HepG2 (cell line): ENCODE measurements around the gene CD79A. TPM values are rescaled to one million over a fixed set of nuclear protein-coding genes. Genes with fewer than 3 reads are reported as not detected.
A peak's percentile ranks its signal among the peaks of the same experiment; 100 is the strongest.

Experiments
- ATF1 ChIP-seq: IDR thresholded peaks from 2 replicates; pipeline ENCODE4 v1.6.1; 2016; ENCODE audit warnings: mild to moderate bottlenecking, control low read depth
- DR1 ChIP-seq: sonication (generic); formaldehyde crosslinking; IDR thresholded peaks from 2 replicates; pipeline ENCODE4 v1.8.0; 2021; ENCODE audit warnings: mild to moderate bottlenecking, missing genetic modification reagents, inconsistent platforms
- EED ChIP-seq: sonication (generic); formaldehyde crosslinking; IDR thresholded peaks from 2 replicates; pipeline ENCODE4 v1.5.0; 2020; ENCODE audit warnings: mild to moderate bottlenecking, missing genetic modification reagents
- IKZF4 ChIP-seq: sonication (generic); formaldehyde crosslinking; IDR thresholded peaks from 2 replicates; pipeline ENCODE4 v1.5.1; 2020; ENCODE audit warnings: borderline replicate concordance, mild to moderate bottlenecking, low read depth, missing genetic modification reagents; ENCODE audit errors: not compliant biosample characterization
- KAT2B ChIP-seq: fragments of 150-350 bp; IDR thresholded peaks from 2 replicates; pipeline ENCODE4 v1.6.1; 2014; ENCODE audit warnings: low read depth, low read length, borderline replicate concordance
- KLF16 ChIP-seq, 2 experiments: sonication (generic) in 1 of 2; formaldehyde crosslinking in 1 of 2; IDR thresholded peaks; 2 replicates each; pipeline versions ENCODE4 v1.6.1 to v1.8.0; 2016 to 2023; ENCODE audit warnings: missing genetic modification reagents in 2 of 2, missing compliant biosample characterization in 1 of 2
- MEIS1 ChIP-seq: sonication (generic); formaldehyde crosslinking; IDR thresholded peaks from 2 replicates; pipeline ENCODE4 v1.9.0; 2021; ENCODE audit warnings: mild to moderate bottlenecking, missing genetic modification reagents, moderate library complexity, borderline replicate concordance
- PLSCR1 ChIP-seq: sonication (generic); formaldehyde crosslinking; IDR thresholded peaks from 2 replicates; pipeline ENCODE4 v1.5.0; 2020; ENCODE audit warnings: missing genetic modification reagents, mild to moderate bottlenecking, borderline replicate concordance
- REXO4 ChIP-seq: sonication (generic); formaldehyde crosslinking; IDR thresholded peaks from 2 replicates; pipeline ENCODE4 v1.8.0; 2022; ENCODE audit warnings: missing genetic modification reagents, mild to moderate bottlenecking, borderline replicate concordance
- THAP8 ChIP-seq: sonication (generic); formaldehyde crosslinking; IDR thresholded peaks from 2 replicates; pipeline ENCODE4 v1.5.1; 2020; ENCODE audit warnings: missing genetic modification reagents, mild to moderate bottlenecking, borderline replicate concordance
- U2AF2 ChIP-seq: fragments of 200-400 bp; formaldehyde crosslinking; IDR thresholded peaks from 2 replicates; pipeline ENCODE4 v1.6.1; 2017; ENCODE audit warnings: low read depth, mild to moderate bottlenecking, low read length
- ZBTB34 ChIP-seq: sonication (generic); formaldehyde crosslinking; IDR thresholded peaks from 2 replicates; pipeline ENCODE4 v1.8.0; 2022; ENCODE audit warnings: mild to moderate bottlenecking, missing genetic modification reagents
- ZBTB8A ChIP-seq: sonication (generic); formaldehyde crosslinking; IDR thresholded peaks from 2 replicates; pipeline ENCODE4 v1.4.0; 2020; ENCODE audit warnings: mild to moderate bottlenecking, low read depth, missing genetic modification reagents, borderline replicate concordance
- ZKSCAN5 ChIP-seq: sonication (generic); formaldehyde crosslinking; IDR thresholded peaks from 2 replicates; pipeline ENCODE4 v1.5.1; 2020; ENCODE audit warnings: mild to moderate bottlenecking, missing genetic modification reagents
- ZNF3 ChIP-seq: IDR thresholded peaks from 2 replicates; pipeline ENCODE4 v1.7.0; 2017; ENCODE audit warnings: inconsistent platforms
- ZNF432 ChIP-seq: sonication (generic); formaldehyde crosslinking; IDR thresholded peaks from 2 replicates; pipeline ENCODE4 v1.5.0; 2020; ENCODE audit warnings: missing genetic modification reagents, mild to moderate bottlenecking, borderline replicate concordance
- ZNF468 ChIP-seq: sonication (generic); formaldehyde crosslinking; IDR thresholded peaks from 2 replicates; pipeline ENCODE4 v1.8.0; 2022; ENCODE audit warnings: mild to moderate bottlenecking, moderate library complexity, missing genetic modification reagents
- ZNF503 ChIP-seq: sonication (generic); formaldehyde crosslinking; IDR thresholded peaks from 2 replicates; pipeline ENCODE4 v1.4.0; 2020; ENCODE audit warnings: missing genetic modification reagents
- ZNF569 ChIP-seq: sonication (generic); formaldehyde crosslinking; IDR thresholded peaks from 2 replicates; pipeline ENCODE4 v1.5.0; 2020; ENCODE audit warnings: mild to moderate bottlenecking, missing genetic modification reagents, moderate library complexity, borderline replicate concordance
- ZNF577 ChIP-seq: sonication (generic); formaldehyde crosslinking; IDR thresholded peaks from 2 replicates; pipeline ENCODE4 v1.4.0; 2020; ENCODE audit warnings: mild to moderate bottlenecking, low read depth, missing genetic modification reagents, borderline replicate concordance
- ZNF589 ChIP-seq: sonication (generic); formaldehyde crosslinking; conservative IDR thresholded peaks from 2 replicates; pipeline ENCODE4 v1.8.0; 2022; ENCODE audit warnings: mild to moderate bottlenecking, moderate library complexity, missing genetic modification reagents
- ZNF597 ChIP-seq: sonication (generic); formaldehyde crosslinking; IDR thresholded peaks from 2 replicates; pipeline ENCODE4 v1.5.0; 2020; ENCODE audit warnings: missing genetic modification reagents
- ZNF891 ChIP-seq: sonication (generic); formaldehyde crosslinking; IDR thresholded peaks from 2 replicates; pipeline ENCODE4 v1.5.0; 2020; ENCODE audit warnings: mild to moderate bottlenecking, missing genetic modification reagents
- polyA plus RNA-seq, 8 experiments: library from polyadenylated mRNA; depleted of rRNA in 3 of 8; stranded (reverse) in 7 of 8; unstranded in 1 of 8; fragments of >200 nt; fragmentation: Illumina TruSeq in 4 of 8; extraction: Trizol in 4 of 8; gene quantifications; 2 replicates each; pipeline versions ENCODE4 v1.2.1 to v1.2.3, GENCODE V29; 2011 to 2016; ENCODE audit warnings: low read depth in 4 of 8, missing spikeins in 1 of 8, mixed read lengths in 1 of 8; ENCODE audit not compliant: insufficient read depth in 1 of 8
- total RNA-seq, 5 experiments: library from RNA; depleted of rRNA; stranded (reverse); fragments of >200 nt; fragmentation: Illumina TruSeq; extraction: Trizol; gene quantifications; 2 replicates each; pipeline ENCODE4 v1.2.3, GENCODE V29; 2016; ENCODE audit warnings: low read depth in 1 of 5

Gene CD79A
- total and polyA plus RNA-seq, 2 of the 13 experiments (the other 11 are each of a cell fraction or from before 2014, with no cell fraction given): 0.24 to 0.33 TPM

GRCh38 chr19:41883821-41884733, 7.0 kb downstream of the CD79A start (continued):
- no peak; the same call in 1 of the 2 replicates for TF ChIP-seq REXO4 (CRISPR knock-in tag)
- no peak for TF ChIP-seq EED
- no peak for TF ChIP-seq MEIS1 (CRISPR knock-in tag)
- no peak for TF ChIP-seq KAT2B
- no peak for TF ChIP-seq IKZF4 (CRISPR knock-in tag)
- no peak for TF ChIP-seq ZBTB8A (CRISPR knock-in tag)
- no peak for TF ChIP-seq ZNF432 (CRISPR knock-in tag)
- TF ChIP-seq ZNF597 (CRISPR knock-in tag): no peak
- TF ChIP-seq ATF1 (CRISPR knock-in tag): peak; percentile 69
- no peak for TF ChIP-seq ZNF577 (CRISPR knock-in tag)
- no peak for TF ChIP-seq THAP8 (CRISPR knock-in tag)
- TF ChIP-seq KLF16 (CRISPR knock-in tag; IDR thresholded peaks at IDR 0.05): peak in 1 of 2 experiments; percentile 96; a peak in 2 of 4 replicates
- 0 out of 2 replicates have a peak, but pooled peaks have one; percentile 22 for TF ChIP-seq ZNF891 (CRISPR knock-in tag)
- no peak for TF ChIP-seq PLSCR1
- 0 out of 2 replicates have a peak, but pooled peaks have one; percentile 62 for TF ChIP-seq ZNF589 (CRISPR knock-in tag)
- no peak for TF ChIP-seq ZKSCAN5 (CRISPR knock-in tag)
- TF ChIP-seq ZNF3 (CRISPR knock-in tag): no peak
- TF ChIP-seq ZNF503 (CRISPR knock-in tag): peak; percentile 87
- no peak for TF ChIP-seq ZBTB34 (CRISPR knock-in tag)
- TF ChIP-seq DR1 (CRISPR knock-in tag): peak; percentile 60; the same call in 1 of the 2 replicates
- no peak for TF ChIP-seq ZNF468 (CRISPR knock-in tag)
- no peak for TF ChIP-seq ZNF569 (CRISPR knock-in tag)
- no peak for TF ChIP-seq U2AF2
